GM10847 (cell line): ENCODE measurements around the gene NEK7.

Experiments
- POLR2A ChIP-seq: IDR thresholded peaks from 2 replicates; pipeline ENCODE4 v1.6.1; 2011; ENCODE audit not compliant: insufficient read length; ENCODE audit errors: extremely low read depth

NEK7 gene

DNA sequence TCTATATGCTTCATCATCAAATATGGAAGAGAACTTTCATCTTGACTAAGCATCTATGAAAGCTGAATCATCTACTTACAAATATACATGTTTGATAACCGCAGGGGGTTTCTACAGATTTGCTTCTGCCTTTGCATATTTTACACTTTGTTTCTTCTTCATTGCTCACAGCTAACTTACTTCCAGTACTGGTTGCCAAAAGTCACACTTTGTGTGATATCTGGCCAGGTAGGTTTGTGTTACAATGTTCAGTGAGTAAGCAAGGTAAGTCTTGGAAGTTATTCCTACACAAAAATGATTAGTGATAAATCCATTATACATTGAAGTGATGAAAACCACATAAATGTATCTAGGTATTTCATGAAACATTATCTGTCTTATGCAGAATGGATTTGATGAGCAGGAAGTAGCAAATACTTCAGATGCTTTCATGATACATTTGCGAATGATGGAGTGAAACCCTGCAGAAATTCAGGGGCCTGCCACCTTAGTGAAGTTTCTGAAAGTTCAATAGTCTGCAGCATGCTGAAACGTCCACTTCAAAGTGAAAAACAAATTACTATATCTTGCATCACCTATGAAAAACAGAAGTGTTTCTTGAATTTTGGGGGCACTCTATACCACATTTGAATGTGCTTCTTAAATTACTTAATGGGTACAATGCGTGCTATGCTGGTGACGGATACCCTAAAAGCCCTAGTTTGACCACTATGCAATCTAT lies 196.3 kb downstream of the NEK7 start:
- no peak for TF ChIP-seq POLR2A

DNA sequence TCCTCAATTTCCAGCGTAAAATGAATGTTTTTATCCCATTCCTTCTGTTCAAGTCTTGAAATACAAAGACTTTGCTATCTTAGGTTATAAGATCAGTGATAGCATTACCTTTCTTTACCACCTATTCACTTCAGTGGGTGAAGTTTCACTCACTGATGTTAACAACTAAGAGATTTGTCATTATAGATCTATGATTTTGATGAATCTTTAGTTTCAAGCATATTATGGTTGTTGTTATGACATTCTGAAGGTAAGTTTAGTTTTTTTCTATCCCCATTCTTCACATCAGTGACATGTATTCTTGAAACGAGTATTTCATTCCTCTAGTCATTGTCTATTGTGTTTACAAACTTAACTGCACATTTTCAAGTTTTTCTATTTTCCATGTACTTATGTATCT lies 201.1 kb downstream of the NEK7 start:
- no peak for TF ChIP-seq POLR2A

DNA sequence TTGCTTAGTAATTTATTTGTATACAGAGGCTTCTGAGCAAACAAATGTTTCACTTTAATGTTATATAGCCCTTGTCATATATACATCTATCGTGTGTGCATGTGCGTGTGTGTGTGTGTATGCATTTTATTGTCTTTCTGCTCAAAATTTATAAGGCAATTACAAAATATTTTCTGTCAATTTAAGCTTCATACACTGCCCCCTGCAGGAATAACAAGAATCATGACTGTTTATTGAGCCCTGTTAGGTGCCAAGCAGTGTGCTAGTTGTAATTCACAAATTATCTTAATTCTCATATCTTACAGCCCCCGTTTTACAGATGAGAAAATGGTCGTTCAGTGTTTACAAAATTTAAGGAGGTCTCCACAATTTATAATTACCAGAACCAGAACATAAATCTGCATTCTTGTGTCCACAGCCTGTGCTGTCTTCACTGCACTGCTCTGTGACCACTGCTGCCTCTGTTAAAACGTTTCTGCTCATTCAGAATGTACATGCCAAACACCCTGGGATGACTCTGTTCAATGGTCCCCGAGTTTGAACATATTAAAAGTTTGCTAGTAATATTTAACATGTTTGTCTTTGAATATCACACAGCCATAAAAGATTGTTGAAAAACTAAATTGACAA lies 202.3 kb downstream of the NEK7 start:
- no peak for TF ChIP-seq POLR2A

- TF ChIP-seq POLR2A, result no peak
Measured at GRCh38 chr1:198360208-198360729, 203.5 kb downstream of the NEK7 start.

- TF ChIP-seq POLR2A, result no peak
Measured at GRCh38 chr1:198361237-198361767, 204.5 kb downstream of the NEK7 start.

- TF ChIP-seq POLR2A, result no peak
Measured at GRCh38 chr1:198363625-198364151, 206.9 kb downstream of the NEK7 start.

- TF ChIP-seq POLR2A, result no peak
Measured at GRCh38 chr1:198364471-198364870, 207.7 kb downstream of the NEK7 start.

- no peak for TF ChIP-seq POLR2A
Measured at GRCh38 chr1:198367296-198367695, 210.5 kb downstream of the NEK7 start.

- no peak for TF ChIP-seq POLR2A
Measured at GRCh38 chr1:198370996-198371395, 214.2 kb downstream of the NEK7 start.
